Adrenal gland (tissue), 5 donors: ENCODE data around the gene NFIC.
"Not testable (repeated sequence)": the region's sequence is repeated elsewhere in the genome, so short reads cannot be mapped to it uniquely, and the experiment has no call there.

Source experiments
- POLR2A ChIP-seq, 2 donors: fragments of 450-650 bp; IDR thresholded peaks; one replicate each; pipeline ENCODE4 v1.6.1; 2017; ENCODE audit warnings: antibody characterized with exemption in 2 of 2, mild to moderate bottlenecking in 2 of 2, moderate library complexity in 1 of 2
- TF ChIP-seq, protein P1 (sequence below), 6 experiments: fragments of 450-650 bp in 4 of 6; fragments of 200-600 bp in 2 of 6; sonication (generic) in 1 of 6; IDR thresholded peaks; 1 replicate in 5 of 6; 2 replicates in 1 of 6; pipeline versions ENCODE4 v1.5.1 to v1.8.0; 2016 to 2021; ENCODE audit warnings: antibody characterized with exemption in 6 of 6, mild to moderate bottlenecking in 2 of 6, moderate library complexity in 1 of 6
- donor health status: DM: no; HTN: no; CAD: no.

DNA sequence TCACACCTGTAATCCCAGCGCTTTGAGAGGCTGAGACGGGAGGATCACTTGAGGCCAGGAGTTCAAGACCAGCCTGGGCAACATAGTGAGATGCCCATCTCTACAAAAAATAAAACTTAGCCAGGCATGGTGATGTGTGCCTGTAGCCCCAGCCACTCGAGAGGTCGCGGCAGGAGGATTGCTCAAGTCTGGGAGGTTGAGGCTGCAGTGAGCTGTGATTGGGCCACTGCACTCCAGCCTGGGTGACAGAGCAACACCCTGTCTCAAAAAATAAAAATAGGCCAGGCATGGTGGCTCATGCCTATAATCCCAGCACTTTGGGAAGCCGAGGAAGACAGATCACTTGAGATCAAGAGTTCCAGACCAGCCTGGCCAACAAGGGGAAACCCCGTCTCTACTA, 32.9 kb downstream of the NFIC start:
- TF ChIP-seq, protein P1, sequence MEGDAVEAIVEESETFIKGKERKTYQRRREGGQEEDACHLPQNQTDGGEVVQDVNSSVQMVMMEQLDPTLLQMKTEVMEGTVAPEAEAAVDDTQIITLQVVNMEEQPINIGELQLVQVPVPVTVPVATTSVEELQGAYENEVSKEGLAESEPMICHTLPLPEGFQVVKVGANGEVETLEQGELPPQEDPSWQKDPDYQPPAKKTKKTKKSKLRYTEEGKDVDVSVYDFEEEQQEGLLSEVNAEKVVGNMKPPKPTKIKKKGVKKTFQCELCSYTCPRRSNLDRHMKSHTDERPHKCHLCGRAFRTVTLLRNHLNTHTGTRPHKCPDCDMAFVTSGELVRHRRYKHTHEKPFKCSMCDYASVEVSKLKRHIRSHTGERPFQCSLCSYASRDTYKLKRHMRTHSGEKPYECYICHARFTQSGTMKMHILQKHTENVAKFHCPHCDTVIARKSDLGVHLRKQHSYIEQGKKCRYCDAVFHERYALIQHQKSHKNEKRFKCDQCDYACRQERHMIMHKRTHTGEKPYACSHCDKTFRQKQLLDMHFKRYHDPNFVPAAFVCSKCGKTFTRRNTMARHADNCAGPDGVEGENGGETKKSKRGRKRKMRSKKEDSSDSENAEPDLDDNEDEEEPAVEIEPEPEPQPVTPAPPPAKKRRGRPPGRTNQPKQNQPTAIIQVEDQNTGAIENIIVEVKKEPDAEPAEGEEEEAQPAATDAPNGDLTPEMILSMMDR (IDR thresholded peaks at IDR 0.05), result not testable (repeated sequence)
- TF ChIP-seq POLR2A (IDR thresholded peaks at IDR 0.05), result not testable (repeated sequence)
